ENCODE data around the gene WDR49. TPM values are rescaled to one million over a fixed set of nuclear protein-coding genes. Genes with fewer than 3 reads are reported as not detected.

The WDR49 gene
- total and polyA plus RNA-seq, 10 of the 15 experiments (the other 5 are each of a cell fraction or from before 2014, with no cell fraction given): 0.05 to 0.15 TPM; not detected in 8

GRCh38 chr3:167466966-167467365 lies 186.8 kb downstream of the WDR49 start:
- Histone ChIP-seq H3K4me2 (ENCODE audit: control insufficient read depth, insufficient read depth) (no peak overlapping the region), H3K36me3 (ENCODE audit: control insufficient read depth in 2 of 2, insufficient read depth in 2 of 2, low read length in 1 of 2) (no peaks in the 10 kb centered on the region), H2AFZ (ENCODE audit: control insufficient read depth, low read depth, low read length) (no peak overlapping the region), H3K27ac (ENCODE audit: control insufficient read depth, insufficient read depth) (no peak overlapping the region), H3K79me2 (ENCODE audit: control insufficient read depth, insufficient read depth, low read length) (no peaks in the 10 kb centered on the region), H3K27me3 (replicated peaks in 1 of 2; ENCODE audit: control insufficient read depth in 2 of 2, insufficient read depth in 2 of 2, low read length in 1 of 2) (no peaks in the 10 kb centered on the region), H3K9ac (ENCODE audit: control insufficient read depth, insufficient read depth, low read length) (no peak overlapping the region), H3K9me3 (replicated peaks; ENCODE audit: control insufficient read depth, insufficient read depth, low read length) (no peaks in the 10 kb centered on the region), H3K4me3 (no peak overlapping the region), H4K20me1 (ENCODE audit: control insufficient read depth, insufficient read depth) (no peaks in the 10 kb centered on the region), H3K4me1 (ENCODE audit: control insufficient read depth, insufficient read depth, low read length) (no peaks in the 10 kb centered on the region)
- intact Hi-C loops (cut with micrococcal nuclease; ENCODE audit: unreplicated experiment): no loop called here
- ChIA-PET CTCF (no interaction called here), SMC1A (ENCODE audit: uncharacterized antibody, unreplicated experiment) (no interaction called here), POLR2A (no interaction called here), RAD21 (ENCODE audit: unreplicated experiment) (no interaction called here)
- ATAC-seq (no peak), FAIRE-seq (no peak), DNase-seq (ENCODE audit: low read depth, low spot score) (no peak)
- in situ Hi-C loops (cut with MboI): no loop called here
- BruUV-seq (replicated peaks): no TSS peak
- TF ChIP-seq SUPT20H (IDR thresholded peaks at IDR 0.05; ENCODE audit: borderline replicate concordance, control insufficient read depth, low read depth, low read length) (no peak), HCFC1 (IDR thresholded peaks at IDR 0.05; ENCODE audit: low read length) (no peak), ZSCAN29 (IDR thresholded peaks at IDR 0.05) (no peak)
- TF ChIP-seq, protein P1, sequence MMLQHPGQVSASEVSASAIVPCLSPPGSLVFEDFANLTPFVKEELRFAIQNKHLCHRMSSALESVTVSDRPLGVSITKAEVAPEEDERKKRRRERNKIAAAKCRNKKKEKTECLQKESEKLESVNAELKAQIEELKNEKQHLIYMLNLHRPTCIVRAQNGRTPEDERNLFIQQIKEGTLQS (IDR thresholded peaks at IDR 0.05; ENCODE audit: borderline replicate concordance, extremely low read depth, low read depth, low read length): no peak
- TF ChIP-seq, protein P2, sequence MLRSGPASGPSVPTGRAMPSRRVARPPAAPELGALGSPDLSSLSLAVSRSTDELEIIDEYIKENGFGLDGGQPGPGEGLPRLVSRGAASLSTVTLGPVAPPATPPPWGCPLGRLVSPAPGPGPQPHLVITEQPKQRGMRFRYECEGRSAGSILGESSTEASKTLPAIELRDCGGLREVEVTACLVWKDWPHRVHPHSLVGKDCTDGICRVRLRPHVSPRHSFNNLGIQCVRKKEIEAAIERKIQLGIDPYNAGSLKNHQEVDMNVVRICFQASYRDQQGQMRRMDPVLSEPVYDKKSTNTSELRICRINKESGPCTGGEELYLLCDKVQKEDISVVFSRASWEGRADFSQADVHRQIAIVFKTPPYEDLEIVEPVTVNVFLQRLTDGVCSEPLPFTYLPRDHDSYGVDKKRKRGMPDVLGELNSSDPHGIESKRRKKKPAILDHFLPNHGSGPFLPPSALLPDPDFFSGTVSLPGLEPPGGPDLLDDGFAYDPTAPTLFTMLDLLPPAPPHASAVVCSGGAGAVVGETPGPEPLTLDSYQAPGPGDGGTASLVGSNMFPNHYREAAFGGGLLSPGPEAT (IDR thresholded peaks at IDR 0.05; ENCODE audit: low read depth): no peak

DNA sequence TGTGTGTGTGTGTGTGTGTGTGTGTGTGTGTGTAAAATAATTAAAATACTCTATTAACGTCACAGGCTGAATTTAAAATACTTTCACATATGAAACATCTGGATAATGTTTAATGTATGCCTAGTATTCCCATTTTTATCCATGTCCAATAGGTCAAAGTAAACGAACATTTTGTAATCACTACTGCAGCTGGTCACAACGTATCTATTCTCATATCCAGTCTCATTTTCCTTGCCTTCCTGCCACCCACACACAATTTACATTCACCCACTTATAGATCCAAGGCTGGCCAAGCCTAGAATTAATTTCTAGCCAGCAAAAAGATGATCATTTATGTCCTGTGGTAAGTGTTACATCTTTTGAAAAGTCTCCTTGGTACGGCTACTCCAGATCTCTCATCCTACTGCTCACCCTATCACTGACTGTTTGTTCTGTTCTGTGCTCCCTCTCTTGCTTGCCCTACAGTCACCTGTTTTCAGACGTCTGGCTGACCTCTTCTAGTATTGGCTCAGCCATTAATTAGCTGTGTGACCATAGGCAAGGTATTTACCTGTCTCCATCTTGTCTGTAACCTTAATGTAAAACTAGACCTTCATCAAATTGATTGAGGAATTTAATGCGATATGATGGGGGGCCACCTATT lies 197.5 kb downstream of the WDR49 start:
- SMC1A ChIA-PET (ENCODE audit: uncharacterized antibody, unreplicated experiment): no interaction called here
- CTCF ChIA-PET: no interaction called here
- TF ChIP-seq, protein P3, sequence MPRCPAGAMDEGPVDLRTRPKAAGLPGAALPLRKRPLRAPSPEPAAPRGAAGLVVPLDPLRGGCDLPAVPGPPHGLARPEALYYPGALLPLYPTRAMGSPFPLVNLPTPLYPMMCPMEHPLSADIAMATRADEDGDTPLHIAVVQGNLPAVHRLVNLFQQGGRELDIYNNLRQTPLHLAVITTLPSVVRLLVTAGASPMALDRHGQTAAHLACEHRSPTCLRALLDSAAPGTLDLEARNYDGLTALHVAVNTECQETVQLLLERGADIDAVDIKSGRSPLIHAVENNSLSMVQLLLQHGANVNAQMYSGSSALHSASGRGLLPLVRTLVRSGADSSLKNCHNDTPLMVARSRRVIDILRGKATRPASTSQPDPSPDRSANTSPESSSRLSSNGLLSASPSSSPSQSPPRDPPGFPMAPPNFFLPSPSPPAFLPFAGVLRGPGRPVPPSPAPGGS (IDR thresholded peaks at IDR 0.05; ENCODE audit: borderline replicate concordance, insufficient read depth, low read depth, low read length, poor library complexity, severe bottlenecking): no peak
- TF ChIP-seq, protein P4, sequence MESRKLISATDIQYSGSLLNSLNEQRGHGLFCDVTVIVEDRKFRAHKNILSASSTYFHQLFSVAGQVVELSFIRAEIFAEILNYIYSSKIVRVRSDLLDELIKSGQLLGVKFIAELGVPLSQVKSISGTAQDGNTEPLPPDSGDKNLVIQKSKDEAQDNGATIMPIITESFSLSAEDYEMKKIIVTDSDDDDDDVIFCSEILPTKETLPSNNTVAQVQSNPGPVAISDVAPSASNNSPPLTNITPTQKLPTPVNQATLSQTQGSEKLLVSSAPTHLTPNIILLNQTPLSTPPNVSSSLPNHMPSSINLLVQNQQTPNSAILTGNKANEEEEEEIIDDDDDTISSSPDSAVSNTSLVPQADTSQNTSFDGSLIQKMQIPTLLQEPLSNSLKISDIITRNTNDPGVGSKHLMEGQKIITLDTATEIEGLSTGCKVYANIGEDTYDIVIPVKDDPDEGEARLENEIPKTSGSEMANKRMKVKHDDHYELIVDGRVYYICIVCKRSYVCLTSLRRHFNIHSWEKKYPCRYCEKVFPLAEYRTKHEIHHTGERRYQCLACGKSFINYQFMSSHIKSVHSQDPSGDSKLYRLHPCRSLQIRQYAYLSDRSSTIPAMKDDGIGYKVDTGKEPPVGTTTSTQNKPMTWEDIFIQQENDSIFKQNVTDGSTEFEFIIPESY (IDR thresholded peaks at IDR 0.05): no peak
- TF ChIP-seq SUZ12 (IDR thresholded peaks at IDR 0.05; ENCODE audit: unreplicated experiment): no peak
- no peak for TF ChIP-seq ASH2L (IDR thresholded peaks at IDR 0.05; ENCODE audit: borderline replicate concordance, low read depth)
- no peak for TF ChIP-seq ZNF384 (IDR thresholded peaks at IDR 0.05; ENCODE audit: borderline replicate concordance, low read depth, low read length)
- TF ChIP-seq MEF2B (IDR thresholded peaks at IDR 0.05; ENCODE audit: partially characterized antibody, poor library complexity, severe bottlenecking): no peak
- no peak for TF ChIP-seq IKZF2 (IDR thresholded peaks at IDR 0.05)

More for the DNA sequence above, 197.5 kb downstream of the WDR49 start:
- BruUV-seq (replicated peaks): no TSS peak
- Histone ChIP-seq H3K9ac (ENCODE audit: control insufficient read depth, insufficient read depth, low read length) (no peak overlapping the region), H3K4me1 (ENCODE audit: control insufficient read depth, insufficient read depth, low read length) (no peaks in the 10 kb centered on the region), H3K79me2 (ENCODE audit: control insufficient read depth, insufficient read depth, low read length) (no peaks in the 10 kb centered on the region), H3K4me2 (ENCODE audit: control insufficient read depth, insufficient read depth) (no peak overlapping the region), H3K9me3 (replicated peaks; ENCODE audit: control insufficient read depth, insufficient read depth, low read length) (no peaks in the 10 kb centered on the region), H2AFZ (ENCODE audit: control insufficient read depth, low read depth, low read length) (no peak overlapping the region), H3K36me3 (ENCODE audit: control insufficient read depth in 2 of 2, insufficient read depth in 2 of 2, low read length in 1 of 2) (no peaks in the 10 kb centered on the region), H4K20me1 (ENCODE audit: control insufficient read depth, insufficient read depth) (no peaks in the 10 kb centered on the region), H3K4me3 (no peak overlapping the region), H3K27me3 (replicated peaks in 1 of 2; ENCODE audit: control insufficient read depth in 2 of 2, insufficient read depth in 2 of 2, low read length in 1 of 2) (no peaks in the 10 kb centered on the region), H3K27ac (ENCODE audit: control insufficient read depth, insufficient read depth) (no peak overlapping the region)
- ATAC-seq: no peak
- no peak for DNase-seq (ENCODE audit: low read depth, low spot score)
- ChIA-PET RAD21 (ENCODE audit: unreplicated experiment) (no interaction called here), POLR2A (no interaction called here)
- in situ Hi-C loops (cut with MboI) (no loop called here), intact Hi-C loops (cut with micrococcal nuclease; ENCODE audit: unreplicated experiment) (no loop called here)
- 25% methylated on average over 6 of the region's 6 CpGs for WGBS (ENCODE audit: insufficient coverage, insufficient replicate concordance, low lambda C conversion rate, missing lambda C conversion rate)
- FAIRE-seq: no peak
